Glutamatergic neuron (in vitro differentiated cells): ENCODE data around the gene TPD52L2. TPM values are rescaled to one million over a fixed set of nuclear protein-coding genes. Genes with fewer than 3 reads are reported as not detected.

Source experiments
- DNase-seq: peaks from one replicate; pipeline ENCODE4 v3.0.0; 2022
- H3K27ac Mint-ChIP-seq: one replicate; pipeline ENCODE4 v1.8.0; 2020; ENCODE audit warnings: mild to moderate bottlenecking, mixed read lengths, inconsistent platforms; ENCODE audit not compliant: unreplicated experiment
- H3K27me3 Mint-ChIP-seq: one replicate; pipeline ENCODE4 v1.8.0; 2020; ENCODE audit warnings: mild to moderate bottlenecking, moderate library complexity, mixed read lengths, inconsistent platforms; ENCODE audit not compliant: unreplicated experiment
- H3K36me3 Mint-ChIP-seq: one replicate; pipeline ENCODE4 v1.8.0; 2020; ENCODE audit warnings: mild to moderate bottlenecking, mixed read lengths, inconsistent platforms; ENCODE audit not compliant: unreplicated experiment
- H3K4me1 Mint-ChIP-seq: one replicate; pipeline ENCODE4 v1.8.0; 2020; ENCODE audit warnings: mild to moderate bottlenecking, low read depth, mixed read lengths, inconsistent platforms; ENCODE audit not compliant: unreplicated experiment
- H3K4me3 Mint-ChIP-seq: one replicate; pipeline ENCODE4 v1.8.0; 2020; ENCODE audit warnings: mild to moderate bottlenecking, mixed read lengths, inconsistent platforms; ENCODE audit not compliant: unreplicated experiment
- H3K9me3 Mint-ChIP-seq: one replicate; pipeline ENCODE4 v1.8.0; 2020; ENCODE audit warnings: mild to moderate bottlenecking, moderate library complexity, mixed read lengths, inconsistent platforms; ENCODE audit not compliant: unreplicated experiment
- total RNA-seq: library from RNA; stranded (reverse); fragmentation: NEBNext Ultra II Directional; extraction: Animal tissue kit (Norgen Biotek cat#: 25700); gene quantifications from one replicate; pipeline ENCODE4 v1.2.1, GENCODE V29; 2021; ENCODE audit not compliant: unreplicated experiment
- TF ChIP-seq, protein P1 (sequence below): fragments of 200-600 bp; sonication (generic); IDR thresholded peaks from one replicate; pipeline ENCODE4 v1.5.0; 2021; ENCODE audit not compliant: partially characterized antibody, unreplicated experiment

The TPD52L2 gene
- total RNA-seq, 1 donor from 2014 or later = 109 TPM

DNA sequence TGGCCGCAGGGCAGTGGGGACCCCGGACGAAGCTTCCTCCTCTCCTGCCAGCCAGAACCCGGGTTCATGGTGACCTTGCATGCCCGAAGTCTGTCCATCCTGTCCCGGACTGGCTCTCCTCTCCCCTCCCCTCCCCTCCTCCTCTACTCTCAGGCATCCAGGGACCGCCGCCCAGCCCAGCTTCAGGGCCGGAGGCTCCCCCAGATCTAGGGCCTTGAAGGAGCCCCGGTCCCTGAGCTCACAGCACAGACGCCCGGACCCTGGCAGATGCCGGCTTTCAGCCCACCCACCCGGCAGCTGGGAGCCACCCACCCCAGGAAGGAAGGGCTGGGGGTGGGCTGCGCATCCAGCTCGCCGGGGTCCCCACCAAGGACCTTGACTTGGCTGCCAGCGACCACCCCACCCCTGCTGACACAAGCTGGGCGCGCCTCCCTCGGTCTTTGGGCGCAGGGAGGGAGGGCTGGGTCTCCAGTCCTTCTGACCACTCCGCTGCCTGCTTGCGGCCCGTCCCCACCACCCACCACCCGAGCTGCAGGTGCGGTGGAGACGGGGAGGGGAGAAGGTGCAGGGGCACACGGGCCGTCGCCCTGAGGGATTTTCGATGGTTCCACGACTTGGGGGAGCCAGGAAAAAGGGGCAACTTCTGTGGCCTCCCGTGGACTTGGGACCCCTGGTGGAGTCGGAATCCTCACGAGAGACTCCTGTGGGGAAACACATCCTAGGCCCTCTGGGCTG lies 9.5 kb upstream of the TPD52L2 start:
- Mint-ChIP-seq H3K4me1 (peaks cover 13% of the 10 kb centered on the region), H3K27me3 (no peaks in the 10 kb centered on the region), H3K36me3 (peaks cover 5% of the 10 kb centered on the region), H3K27ac (no peak overlapping the region), H3K4me3 (no peak overlapping the region), H3K9me3 (peaks cover 7% of the 10 kb centered on the region)
- DNase-seq = no peak
- TF ChIP-seq, protein P1, sequence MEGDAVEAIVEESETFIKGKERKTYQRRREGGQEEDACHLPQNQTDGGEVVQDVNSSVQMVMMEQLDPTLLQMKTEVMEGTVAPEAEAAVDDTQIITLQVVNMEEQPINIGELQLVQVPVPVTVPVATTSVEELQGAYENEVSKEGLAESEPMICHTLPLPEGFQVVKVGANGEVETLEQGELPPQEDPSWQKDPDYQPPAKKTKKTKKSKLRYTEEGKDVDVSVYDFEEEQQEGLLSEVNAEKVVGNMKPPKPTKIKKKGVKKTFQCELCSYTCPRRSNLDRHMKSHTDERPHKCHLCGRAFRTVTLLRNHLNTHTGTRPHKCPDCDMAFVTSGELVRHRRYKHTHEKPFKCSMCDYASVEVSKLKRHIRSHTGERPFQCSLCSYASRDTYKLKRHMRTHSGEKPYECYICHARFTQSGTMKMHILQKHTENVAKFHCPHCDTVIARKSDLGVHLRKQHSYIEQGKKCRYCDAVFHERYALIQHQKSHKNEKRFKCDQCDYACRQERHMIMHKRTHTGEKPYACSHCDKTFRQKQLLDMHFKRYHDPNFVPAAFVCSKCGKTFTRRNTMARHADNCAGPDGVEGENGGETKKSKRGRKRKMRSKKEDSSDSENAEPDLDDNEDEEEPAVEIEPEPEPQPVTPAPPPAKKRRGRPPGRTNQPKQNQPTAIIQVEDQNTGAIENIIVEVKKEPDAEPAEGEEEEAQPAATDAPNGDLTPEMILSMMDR = no peak

DNA sequence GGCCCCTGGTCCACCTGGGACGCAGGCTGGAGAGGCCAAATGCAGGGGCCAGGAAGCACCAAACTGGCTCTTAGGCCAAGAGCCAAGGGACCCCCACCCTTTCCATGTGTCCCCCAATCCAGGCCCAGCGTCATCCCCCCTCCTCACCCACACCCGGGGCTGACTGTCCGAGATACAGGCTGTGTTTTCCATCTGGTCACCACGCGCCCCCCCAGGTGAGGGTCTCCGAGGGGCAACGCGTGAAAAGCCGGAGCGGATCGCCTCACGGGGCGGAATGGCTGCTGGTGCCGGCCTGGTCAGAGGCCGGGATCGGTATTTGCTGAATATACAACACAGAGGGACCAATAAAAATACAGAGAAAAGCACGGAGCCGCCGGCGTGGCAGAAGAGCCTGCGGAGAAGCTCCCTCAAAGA lies 9.0 kb upstream of the TPD52L2 start:
- peaks cover 13% of the 10 kb centered on the region for H3K4me1 Mint-ChIP-seq
- H3K27me3 Mint-ChIP-seq = no peaks in the 10 kb centered on the region
- H3K27ac Mint-ChIP-seq = no peak overlapping the region
- H3K36me3 Mint-ChIP-seq = peaks cover 2% of the 10 kb centered on the region
- H3K9me3 Mint-ChIP-seq = peaks cover 7% of the 10 kb centered on the region
- TF ChIP-seq, protein P1 = no peak
- H3K4me3 Mint-ChIP-seq = no peak overlapping the region
- DNase-seq = no peak

DNA sequence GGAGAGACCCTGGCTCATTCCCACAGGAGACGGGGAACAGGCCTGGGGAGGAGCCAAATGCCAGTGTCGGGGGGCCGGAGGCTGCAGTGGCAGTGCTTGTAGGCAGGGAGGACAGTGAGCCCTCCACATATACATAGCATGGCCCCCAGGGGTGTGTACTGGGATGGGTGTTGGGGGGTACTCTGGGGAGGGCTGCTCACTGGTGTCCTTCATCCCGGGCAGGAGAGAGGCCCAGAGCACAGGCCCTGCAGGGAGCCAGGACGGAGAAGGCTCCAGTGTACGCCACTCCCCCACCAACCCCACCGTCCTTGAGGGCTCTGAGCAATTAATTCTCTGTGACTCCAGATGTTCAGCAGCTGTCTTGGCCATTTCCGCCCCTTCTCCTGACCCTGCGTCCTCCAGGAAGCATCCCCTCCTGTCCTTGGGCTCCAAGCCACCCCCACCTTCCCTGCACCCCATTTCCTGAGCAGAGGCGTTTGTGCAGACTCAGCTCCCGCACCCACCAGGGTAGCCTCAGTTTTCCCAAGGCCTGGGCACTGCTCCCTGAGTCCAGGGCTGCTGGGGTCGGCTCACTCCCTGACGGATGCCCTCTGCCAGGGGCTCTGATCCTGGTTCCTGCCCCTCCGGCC lies 7.2 kb upstream of the TPD52L2 start:
- Mint-ChIP-seq H3K27me3 (no peaks in the 10 kb centered on the region), H3K4me3 (no peak overlapping the region), H3K27ac (no peak overlapping the region), H3K9me3 (peaks cover 5% of the 10 kb centered on the region), H3K4me1 (peaks cover 13% of the 10 kb centered on the region), H3K36me3 (no peaks in the 10 kb centered on the region)
- DNase-seq = no peak
- TF ChIP-seq, protein P1 = no peak

DNA sequence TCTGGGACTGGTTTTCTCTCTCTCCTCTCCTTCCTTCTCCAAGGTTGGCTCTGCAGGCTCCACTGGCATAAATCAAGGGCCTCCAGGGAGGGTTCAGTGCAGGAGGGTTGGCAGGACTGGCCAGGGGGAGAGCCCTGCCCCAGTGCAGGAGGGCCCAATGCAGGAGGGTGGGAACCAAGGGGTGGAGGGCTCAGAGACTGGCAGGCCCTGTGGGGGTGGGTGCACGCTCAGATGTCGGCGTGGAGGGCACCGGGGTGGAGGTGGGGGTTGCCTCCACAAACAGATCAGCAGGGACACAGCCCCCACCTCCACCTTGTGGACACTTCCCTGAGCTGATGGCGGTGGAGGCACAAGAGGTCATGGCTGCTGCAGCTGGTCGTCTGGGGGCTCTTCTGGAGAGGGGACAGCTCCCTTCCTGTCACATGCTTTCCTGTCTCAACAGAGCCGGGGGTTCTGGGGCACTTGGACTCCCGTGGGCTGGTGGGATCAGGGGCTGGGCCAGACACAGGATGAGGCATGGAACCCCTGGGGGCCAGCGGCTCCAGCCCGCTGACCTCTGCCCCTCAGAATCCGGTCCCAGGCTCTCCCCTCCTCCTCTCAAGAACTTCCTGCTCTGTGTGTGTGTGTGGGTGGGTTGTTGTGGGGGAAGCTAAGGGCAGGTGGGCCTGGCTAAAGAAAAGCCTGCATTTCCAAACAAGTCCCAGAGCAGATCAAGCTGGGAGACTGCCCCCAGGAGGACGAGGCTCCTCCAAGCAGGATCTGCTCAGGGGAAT lies 6.5 kb upstream of the TPD52L2 start:
- DNase-seq = no peak
- Mint-ChIP-seq H3K4me3 (peak overlapping the region; percentile 75), H3K27ac (peak overlapping the region; percentile 66), H3K36me3 (no peaks in the 10 kb centered on the region), H3K27me3 (no peaks in the 10 kb centered on the region), H3K9me3 (peaks cover 2% of the 10 kb centered on the region), H3K4me1 (peaks cover 14% of the 10 kb centered on the region)
- TF ChIP-seq, protein P1 = no peak
